Measurements from ENCODE around the gene SMIM24. TPM values are rescaled to one million over a fixed set of nuclear protein-coding genes. Genes with fewer than 3 reads are reported as not detected.

Gene SMIM24
- total and polyA plus RNA-seq, 10 of the 15 experiments (the other 5 are each of a cell fraction or from before 2014, with no cell fraction given), result 0.14 to 0.44 (median 0.23) TPM; not detected in 4

DNA sequence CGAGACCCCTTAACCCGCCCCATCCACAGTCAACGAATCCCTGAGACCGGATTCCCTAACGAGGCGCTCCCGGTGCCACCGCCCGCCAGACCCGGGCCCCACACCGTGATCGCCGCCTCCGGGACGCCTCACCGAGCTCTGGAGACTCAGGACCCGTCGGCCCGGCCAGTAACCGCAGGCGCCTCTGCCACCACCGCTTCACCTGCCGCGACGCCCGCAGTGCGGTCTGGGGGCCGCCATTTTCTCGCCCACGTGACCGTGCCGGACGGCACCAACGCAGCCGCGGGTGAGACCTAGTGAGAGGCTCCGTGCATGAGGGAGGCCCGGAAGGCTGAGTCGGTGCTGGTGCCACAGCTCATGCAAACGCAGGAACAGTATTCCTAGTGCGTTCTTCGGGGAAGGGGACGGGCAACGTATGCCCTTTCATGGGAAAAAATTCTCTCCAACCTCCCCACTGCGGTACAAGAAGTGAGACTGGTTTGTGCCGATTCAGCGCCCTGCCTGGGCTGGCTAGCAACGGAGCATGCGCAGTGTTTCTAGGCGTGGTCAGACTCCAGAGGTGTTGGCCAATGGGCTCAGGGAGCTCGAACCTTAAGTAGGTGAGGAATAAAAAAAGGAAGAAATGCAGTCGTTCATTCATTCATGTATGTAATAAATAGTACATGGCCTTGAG lies 20.2 kb upstream of the SMIM24 start, which contains the start of gene DOHH (continued):
- TF ChIP-seq ZNF687 (IDR thresholded peaks at IDR 0.05), result peak; percentile 52; the same call in 1 of the 2 replicates
- no peak; the same call in 1 of the 2 replicates for TF ChIP-seq PAX5 (IDR thresholded peaks at IDR 0.05; ENCODE audit: borderline replicate concordance, low read depth, low read length)
- no peak for TF ChIP-seq KDM1A (IDR thresholded peaks at IDR 0.05; ENCODE audit: borderline replicate concordance)
- TF ChIP-seq HSF1 (IDR thresholded peaks at IDR 0.05; ENCODE audit: low read depth, low read length), result no peak; the same call in 1 of the 2 replicates
- TF ChIP-seq, protein P1, sequence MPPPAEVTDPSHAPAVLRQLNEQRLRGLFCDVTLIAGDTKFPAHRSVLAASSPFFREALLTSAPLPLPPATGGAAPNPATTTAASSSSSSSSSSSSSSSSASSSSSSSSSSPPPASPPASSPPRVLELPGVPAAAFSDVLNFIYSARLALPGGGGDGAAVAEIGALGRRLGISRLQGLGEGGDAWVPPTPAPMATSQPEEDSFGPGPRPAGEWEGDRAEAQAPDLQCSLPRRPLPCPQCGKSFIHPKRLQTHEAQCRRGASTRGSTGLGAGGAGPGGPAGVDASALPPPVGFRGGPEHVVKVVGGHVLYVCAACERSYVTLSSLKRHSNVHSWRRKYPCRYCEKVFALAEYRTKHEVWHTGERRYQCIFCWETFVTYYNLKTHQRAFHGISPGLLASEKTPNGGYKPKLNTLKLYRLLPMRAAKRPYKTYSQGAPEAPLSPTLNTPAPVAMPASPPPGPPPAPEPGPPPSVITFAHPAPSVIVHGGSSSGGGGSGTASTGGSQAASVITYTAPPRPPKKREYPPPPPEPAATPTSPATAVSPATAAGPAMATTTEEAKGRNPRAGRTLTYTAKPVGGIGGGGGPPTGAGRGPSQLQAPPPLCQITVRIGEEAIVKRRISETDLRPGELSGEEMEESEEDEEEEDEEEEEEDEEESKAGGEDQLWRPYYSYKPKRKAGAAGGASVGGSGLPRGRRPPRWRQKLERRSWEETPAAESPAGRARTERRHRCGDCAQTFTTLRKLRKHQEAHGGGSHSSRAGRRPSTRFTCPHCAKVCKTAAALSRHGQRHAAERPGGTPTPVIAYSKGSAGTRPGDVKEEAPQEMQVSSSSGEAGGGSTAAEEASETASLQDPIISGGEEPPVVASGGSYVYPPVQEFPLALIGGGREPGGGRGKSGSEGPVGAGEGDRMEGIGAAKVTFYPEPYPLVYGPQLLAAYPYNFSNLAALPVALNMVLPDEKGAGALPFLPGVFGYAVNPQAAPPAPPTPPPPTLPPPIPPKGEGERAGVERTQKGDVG (CRISPR knock-in tag; IDR thresholded peaks at IDR 0.05), result no peak
- TF ChIP-seq EGR1 (IDR thresholded peaks at IDR 0.05; ENCODE audit: borderline replicate concordance in 1 of 2, low read depth in 2 of 2, low read length in 2 of 2), result peak; percentile 20 to 70; a peak in 2 of 3 replicates
- TF ChIP-seq, protein P2, sequence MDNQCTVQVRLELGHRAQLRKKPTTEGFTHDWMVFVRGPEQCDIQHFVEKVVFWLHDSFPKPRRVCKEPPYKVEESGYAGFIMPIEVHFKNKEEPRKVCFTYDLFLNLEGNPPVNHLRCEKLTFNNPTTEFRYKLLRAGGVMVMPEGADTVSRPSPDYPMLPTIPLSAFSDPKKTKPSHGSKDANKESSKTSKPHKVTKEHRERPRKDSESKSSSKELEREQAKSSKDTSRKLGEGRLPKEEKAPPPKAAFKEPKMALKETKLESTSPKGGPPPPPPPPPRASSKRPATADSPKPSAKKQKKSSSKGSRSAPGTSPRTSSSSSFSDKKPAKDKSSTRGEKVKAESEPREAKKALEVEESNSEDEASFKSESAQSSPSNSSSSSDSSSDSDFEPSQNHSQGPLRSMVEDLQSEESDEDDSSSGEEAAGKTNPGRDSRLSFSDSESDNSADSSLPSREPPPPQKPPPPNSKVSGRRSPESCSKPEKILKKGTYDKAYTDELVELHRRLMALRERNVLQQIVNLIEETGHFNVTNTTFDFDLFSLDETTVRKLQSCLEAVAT (IDR thresholded peaks at IDR 0.05), result peak; percentile 97
- peak; percentile 80 for TF ChIP-seq MYC (IDR thresholded peaks at IDR 0.05; ENCODE audit: insufficient read depth, insufficient read length, insufficient replicate concordance, low read length, severe bottlenecking)
- TF ChIP-seq, protein P3, sequence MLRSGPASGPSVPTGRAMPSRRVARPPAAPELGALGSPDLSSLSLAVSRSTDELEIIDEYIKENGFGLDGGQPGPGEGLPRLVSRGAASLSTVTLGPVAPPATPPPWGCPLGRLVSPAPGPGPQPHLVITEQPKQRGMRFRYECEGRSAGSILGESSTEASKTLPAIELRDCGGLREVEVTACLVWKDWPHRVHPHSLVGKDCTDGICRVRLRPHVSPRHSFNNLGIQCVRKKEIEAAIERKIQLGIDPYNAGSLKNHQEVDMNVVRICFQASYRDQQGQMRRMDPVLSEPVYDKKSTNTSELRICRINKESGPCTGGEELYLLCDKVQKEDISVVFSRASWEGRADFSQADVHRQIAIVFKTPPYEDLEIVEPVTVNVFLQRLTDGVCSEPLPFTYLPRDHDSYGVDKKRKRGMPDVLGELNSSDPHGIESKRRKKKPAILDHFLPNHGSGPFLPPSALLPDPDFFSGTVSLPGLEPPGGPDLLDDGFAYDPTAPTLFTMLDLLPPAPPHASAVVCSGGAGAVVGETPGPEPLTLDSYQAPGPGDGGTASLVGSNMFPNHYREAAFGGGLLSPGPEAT (IDR thresholded peaks at IDR 0.05; ENCODE audit: low read depth), result peak; percentile 99
- no peak for TF ChIP-seq JUNB (IDR thresholded peaks at IDR 0.05)
- TF ChIP-seq ZNF207 (IDR thresholded peaks at IDR 0.05; ENCODE audit: borderline replicate concordance), result peak; percentile 100
- peak; percentile 21; the same call in 1 of the 2 replicates for TF ChIP-seq ZSCAN29 (IDR thresholded peaks at IDR 0.05)
- TF ChIP-seq HDAC2 (IDR thresholded peaks at IDR 0.05), result no peak; the same call in 1 of the 2 replicates
- TF ChIP-seq ESRRA (IDR thresholded peaks at IDR 0.05; ENCODE audit: low read length), result no peak
- TF ChIP-seq ZNF622 (IDR thresholded peaks at IDR 0.05), result no peak
- peak; percentile 82 for TF ChIP-seq POLR2AphosphoS5 (IDR thresholded peaks at IDR 0.05; ENCODE audit: low read length)
- peak; percentile 91 for TF ChIP-seq IKZF1 (conservative IDR thresholded peaks at IDR 0.05)
